ENCODE results near the gene GSG1.
"Not testable (repeated sequence)": the region's sequence is repeated elsewhere in the genome, so short reads cannot be mapped to it uniquely, and the experiment has no call there.

The GSG1 gene

DNA sequence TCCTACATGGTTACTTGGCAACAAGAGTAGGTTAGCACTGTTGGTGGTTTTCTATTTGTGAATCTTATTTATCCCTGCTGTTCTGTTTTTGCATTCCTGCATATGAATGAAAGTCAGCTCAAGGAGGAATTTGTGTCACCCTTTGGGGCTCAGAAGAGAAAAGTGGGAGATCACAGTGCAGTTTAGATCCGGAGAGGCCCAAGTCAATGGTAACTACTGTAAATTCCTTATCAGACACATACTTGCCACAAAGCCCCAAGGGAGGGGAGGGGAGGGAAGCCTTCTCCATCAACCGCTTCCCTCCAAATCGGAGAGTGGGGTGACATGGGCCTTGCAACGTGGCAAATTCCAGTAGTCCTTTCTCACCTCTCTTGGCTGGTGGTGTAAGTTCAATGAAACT lies 15.0 kb downstream of the GSG1 start:
- no peak for DNase-seq

GRCh38 chr12:13087766-13088165 lies 15.7 kb downstream of the GSG1 start:
- DNase-seq: no peak

GRCh38 chr12:13085968-13086686 lies 17.3 kb downstream of the GSG1 start:
- no peak for DNase-seq

DNA sequence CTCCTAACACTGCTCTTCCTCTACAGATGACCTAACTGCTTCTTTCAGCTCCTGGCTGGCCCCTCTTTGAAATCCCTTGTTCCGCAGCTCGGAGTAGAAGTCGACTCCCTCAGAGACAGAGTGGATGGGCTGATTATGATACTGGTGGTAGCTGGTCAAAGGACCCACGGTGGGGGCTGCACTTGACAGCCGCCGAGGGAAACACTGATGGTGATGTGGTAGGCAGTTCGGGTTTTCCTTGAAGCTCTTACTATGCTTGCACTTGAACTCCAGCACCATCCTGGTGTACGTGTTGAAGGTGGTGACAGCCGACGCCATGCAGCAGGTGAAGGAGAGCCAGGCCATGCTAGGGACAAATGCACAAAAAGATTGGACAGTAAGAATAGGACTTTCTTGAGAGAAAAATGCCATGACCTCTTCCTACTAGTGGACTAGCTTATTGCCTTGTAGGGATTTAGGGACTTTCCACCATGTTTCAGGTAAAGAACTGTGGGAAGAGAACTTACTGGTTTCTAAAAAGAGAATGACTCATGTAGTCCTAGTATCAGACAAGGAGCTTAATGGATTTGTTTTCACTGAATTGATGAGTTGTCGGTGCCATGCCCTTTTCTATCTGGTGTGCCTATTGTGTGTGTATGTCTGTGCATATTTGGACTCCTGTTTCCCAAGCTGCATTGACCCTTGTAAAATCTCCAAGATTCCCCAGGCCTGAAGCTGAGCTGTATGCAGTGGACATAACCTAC lies 18.4 kb downstream of the GSG1 start:
- DNase-seq: no peak

DNA sequence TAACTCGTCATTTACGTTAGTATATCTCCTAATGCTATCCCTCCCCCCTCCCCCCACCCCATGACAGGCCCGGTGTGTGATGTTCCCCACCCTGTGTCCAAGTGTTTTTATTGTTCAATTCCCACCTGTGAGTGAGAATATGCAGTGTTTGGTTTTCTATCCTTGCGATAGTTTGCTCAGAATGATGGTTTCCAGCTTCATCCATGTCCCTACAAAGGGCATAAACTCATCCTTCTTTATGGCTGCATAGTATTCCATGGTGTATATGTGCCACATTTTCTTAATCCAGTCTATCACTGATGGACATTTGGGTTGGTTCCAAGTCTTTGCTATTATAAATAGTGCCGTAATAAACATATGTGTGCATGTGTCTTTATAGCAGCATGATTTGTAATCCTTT lies 19.8 kb downstream of the GSG1 start:
- DNase-seq: not testable (repeated sequence)

DNA sequence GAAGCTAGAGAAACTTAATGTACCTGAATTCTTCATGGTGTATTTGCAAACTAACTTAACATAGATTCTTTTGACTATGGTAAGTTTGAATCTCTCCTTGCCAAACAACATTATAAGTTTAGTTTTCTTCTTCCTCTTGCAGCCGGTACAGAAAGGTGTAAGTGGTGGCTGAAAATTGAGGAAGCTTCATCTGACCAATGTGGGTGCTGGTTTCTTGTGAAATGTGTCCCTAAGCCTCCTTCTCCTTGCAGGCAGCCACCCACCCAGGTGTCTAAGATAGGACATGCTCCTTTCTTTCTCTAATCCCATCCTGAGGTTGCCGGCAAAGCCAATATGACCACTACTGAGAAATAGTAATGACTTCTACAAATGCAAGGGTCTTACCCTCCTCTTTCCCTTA lies 20.6 kb downstream of the GSG1 start:
- DNase-seq: no peak

DNA sequence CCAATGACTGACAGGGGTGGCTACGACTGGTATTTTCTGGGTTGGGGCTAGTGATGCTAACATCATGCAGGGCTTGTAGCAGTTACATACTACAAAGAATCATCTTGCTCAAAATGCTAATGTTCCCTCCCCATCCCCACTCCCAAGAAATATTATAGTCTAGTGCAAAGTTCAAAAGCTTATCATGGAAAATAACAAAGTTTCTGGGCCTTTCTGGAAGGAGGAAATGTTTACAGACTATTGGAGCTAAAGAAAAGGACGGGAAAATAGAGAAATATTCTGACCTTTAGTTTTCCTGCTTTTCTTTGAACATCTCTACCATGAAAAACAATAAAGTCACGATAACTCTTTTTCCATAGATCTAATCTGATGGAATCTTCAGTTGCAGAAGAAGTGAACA lies 23.2 kb downstream of the GSG1 start:
- DNase-seq: no peak

DNA sequence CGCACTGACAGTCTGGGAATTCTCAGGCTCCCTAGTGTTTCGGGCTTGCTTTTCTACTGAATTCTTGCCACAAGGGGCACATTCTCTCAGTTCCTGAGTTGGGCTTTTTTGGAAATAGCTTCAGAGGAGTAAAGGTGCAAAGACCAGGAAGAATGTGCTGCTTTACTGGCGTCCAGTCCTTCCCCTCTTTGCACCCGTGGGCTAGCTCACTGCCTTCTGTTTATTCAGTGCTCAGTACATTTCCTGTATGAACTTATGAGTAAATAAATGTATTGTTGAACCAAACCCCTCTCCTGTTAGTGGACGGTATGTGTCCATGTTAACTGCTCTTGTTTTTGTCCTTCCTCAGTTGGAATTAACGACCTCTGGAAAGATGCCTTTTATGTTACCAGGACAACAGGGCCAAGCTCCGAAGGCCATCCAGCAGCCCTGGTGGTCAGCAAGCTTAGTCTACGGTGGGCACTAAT lies 24.0 kb downstream of the GSG1 start:
- no peak for DNase-seq

DNA sequence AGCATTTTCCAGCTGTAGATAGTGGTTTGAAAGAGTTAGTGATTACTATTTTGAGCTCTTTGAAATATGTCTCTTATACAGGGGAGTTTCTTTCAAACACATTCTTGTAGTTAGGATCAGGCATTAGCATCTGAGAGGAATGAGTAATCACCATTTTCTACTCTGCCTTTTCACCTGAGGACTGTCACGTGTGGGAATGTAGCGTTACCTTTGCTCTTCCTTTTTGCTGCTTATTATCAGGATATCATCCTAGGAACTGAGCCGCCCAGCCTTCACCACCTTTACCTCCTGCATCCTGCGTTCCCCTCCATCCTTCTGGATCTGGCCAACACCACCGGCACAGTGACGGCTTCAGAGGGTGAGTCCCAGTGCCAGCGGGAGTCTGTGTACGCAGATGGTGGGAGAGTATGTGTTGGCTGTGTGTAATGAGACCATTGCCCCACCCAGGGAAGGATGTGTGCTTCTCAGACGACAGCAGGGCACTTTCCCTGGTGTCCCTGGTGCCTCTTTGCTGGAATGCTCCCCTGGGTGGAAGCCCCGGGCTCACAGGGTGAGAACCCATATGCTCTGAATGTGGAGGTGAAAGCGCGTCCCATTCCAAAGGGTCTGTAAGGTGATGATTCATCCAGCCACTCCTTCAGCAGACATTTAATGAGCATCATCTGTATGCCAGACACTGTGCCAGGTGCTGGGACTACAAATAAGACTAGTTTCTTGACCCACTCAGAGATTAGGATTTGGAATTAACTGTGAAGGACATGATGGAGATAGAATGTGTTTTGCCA lies 27.5 kb downstream of the GSG1 start:
- DNase-seq: no peak

DNA sequence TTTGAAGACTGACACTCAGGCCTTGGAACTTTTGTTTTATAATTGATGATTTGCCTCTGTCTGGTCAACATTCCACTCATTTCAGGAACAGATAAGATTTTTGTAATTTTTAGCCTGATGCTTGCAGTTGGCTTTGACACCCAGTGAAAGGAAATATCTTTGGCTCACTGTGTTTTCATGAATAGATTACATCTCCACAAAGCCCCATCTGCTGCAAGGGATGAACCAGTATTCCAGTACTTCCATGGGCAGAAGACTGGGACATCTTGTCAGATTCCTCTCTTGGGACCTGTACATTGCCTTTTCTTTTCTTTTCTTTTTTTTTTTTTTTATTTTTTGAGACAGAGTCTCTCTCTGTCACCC lies 28.4 kb downstream of the GSG1 start:
- DNase-seq: no peak

DNA sequence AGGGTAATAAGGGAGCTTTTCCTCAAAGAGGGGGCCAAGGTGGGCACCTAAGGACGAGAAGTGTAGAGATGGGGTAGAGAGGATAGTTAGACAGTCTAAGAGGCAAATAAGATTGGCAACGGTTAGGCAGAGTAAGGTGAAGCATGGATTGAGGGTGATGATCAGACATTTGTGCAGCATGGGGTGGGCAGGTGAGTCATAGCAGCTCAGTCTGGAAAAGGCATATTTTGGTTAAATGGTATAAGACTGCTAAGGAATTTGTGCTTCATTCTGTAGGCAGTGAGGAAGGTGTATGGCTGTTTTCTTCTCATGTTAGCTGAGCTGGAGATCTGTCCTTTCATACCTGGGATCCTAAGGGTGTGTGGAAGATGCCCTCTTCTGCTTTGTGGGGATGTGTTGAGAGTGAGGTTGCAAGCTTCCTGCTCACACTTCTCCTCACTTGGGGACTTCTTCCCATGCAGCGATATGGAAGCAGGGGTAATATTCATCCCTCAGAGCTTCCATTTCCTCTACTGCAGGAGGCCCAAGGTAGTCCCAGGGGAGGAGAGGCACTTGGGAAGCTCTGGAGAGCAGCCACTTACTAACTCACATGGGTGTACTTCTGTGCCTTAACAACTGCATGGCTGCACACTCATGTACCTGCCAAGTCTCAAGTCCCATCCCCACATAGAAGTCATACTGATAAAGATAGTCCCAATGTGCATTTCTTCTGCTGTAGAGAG lies 28.9 kb downstream of the GSG1 start:
- DNase-seq: no peak

- DNase-seq: no peak
These were observed 30.3 kb downstream of the GSG1 start for GRCh38 chr12:13073173-13073572.

DNA sequence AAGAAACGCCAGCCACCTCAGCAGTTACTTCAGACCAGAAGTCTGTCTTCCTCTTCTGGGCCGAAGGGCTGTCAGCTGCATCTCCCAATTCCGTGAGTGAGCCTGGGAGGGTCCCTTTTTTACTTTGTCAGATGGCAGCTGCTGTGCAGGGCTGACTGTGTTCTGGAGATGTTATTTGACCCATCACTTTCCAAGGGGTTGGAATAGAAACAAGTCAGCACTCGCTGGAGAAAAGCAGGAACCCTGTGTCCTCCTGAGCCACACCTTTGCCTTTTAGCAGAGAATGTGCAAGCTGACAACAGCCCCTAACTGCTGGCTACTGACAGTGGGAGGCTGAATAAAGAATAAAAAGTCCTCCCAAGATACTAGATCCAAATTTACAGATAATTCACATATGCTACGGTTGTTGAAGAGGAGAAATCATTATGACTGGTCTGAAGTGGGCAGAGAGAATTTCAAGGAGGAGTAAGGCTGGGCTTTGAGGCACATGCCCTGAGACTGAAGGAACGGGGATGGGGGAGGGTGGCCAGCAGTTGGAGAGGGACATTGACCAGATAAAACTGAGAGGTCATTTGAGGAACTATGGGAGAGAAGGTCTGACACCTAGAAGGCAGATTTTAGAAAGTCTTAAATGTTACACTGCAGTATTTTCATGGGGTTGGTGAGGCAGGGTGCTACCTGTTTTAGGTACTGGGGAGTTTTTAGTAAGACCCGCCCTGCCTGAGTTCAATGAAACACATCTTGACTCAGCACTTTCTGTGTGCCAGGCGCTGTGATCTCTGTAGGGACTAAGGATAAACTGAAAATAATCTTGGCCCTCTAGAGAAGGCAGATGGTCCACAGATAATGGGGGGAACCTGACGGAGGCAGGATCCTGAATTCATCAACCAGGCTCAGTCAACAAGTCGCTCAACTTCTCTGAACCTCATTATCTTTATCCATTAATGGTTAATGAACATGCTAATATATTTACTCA lies 31.9 kb downstream of the GSG1 start:
- DNase-seq: no peak

- no peak for DNase-seq
These were observed 34.1 kb downstream of the GSG1 start for GRCh38 chr12:13069380-13069779.

- DNase-seq: no peak
These were observed 36.1 kb downstream of the GSG1 start for GRCh38 chr12:13067322-13067721.

DNA sequence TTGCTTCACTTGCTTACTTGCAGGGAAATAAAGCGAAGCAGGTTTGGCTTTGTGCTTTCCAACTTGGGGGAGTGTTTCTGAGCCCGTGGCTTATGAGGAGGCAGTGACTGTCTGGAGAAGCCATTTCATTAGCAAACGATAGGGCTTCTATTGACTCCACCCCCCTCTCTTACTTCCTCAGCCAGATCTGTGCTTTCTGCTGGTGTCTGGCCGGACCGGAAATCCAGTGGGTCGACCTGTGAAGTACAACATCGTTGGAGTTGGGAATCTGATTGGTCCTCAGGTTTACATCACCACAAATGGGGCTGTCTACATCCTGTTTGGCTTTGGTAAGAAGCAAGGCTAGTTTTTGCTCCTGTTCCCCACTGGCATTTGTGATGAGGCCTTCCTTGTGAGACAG lies 37.0 kb downstream of the GSG1 start:
- DNase-seq: no peak

GRCh38 chr12:13066014-13066413 lies 37.5 kb downstream of the GSG1 start:
- no peak for DNase-seq

- no peak for DNase-seq
These were observed 40.8 kb downstream of the GSG1 start for GRCh38 chr12:13062669-13063068.

- no peak for DNase-seq
These were observed 42.1 kb downstream of the GSG1 start for GRCh38 chr12:13061377-13061776.

GRCh38 chr12:13060581-13060980 lies 42.9 kb downstream of the GSG1 start:
- DNase-seq: no peak

- DNase-seq: not testable (repeated sequence)
These were observed 49.9 kb downstream of the GSG1 start for GRCh38 chr12:13053617-13054016.

DNA sequence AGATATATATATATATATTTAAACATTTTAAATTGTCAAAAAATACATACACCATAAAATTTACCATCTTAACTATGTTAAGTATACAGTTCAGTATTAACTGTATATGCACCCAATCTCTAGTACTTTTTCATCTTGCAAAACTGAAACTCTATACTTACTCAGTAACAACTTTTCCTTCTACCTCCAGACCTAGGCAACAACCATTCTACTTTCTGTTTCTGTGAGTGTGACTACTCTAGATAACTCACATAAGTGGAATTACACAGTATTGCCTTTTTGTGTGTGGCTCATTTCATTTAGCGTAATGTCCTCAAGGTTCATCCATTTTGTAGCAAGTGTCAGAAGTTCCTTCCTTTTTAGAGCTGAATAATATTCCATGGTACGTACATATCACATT lies 51.0 kb downstream of the GSG1 start:
- no peak for DNase-seq

Measured in right hindlimb (tissue), 1 donor.